ENCODE results near the gene WDR26.

Gene WDR26

GRCh38 chr1:224393294-224393693, 41.3 kb downstream of the WDR26 start:
- DNase-seq (ENCODE audit: low read depth in 2 of 2, low spot score in 1 of 2): no peak

- DNase-seq (ENCODE audit: low read depth in 2 of 2, low spot score in 1 of 2): no peak
Observed at GRCh38 chr1:224392411-224393249, 42.0 kb downstream of the WDR26 start.

- DNase-seq (ENCODE audit: low read depth in 2 of 2, low spot score in 1 of 2): no peak
Observed at GRCh38 chr1:224390517-224390916, 44.1 kb downstream of the WDR26 start.

GRCh38 chr1:224387943-224388342, 46.7 kb downstream of the WDR26 start:
- DNase-seq (ENCODE audit: low read depth in 2 of 2, low spot score in 1 of 2): no peak

- no peak for DNase-seq (ENCODE audit: low read depth in 2 of 2, low spot score in 1 of 2)
Observed at GRCh38 chr1:224387302-224387912, 47.2 kb downstream of the WDR26 start.

- no peak for DNase-seq (ENCODE audit: low read depth in 2 of 2, low spot score in 1 of 2)
Observed at GRCh38 chr1:224383218-224383617, 51.4 kb downstream of the WDR26 start.

- DNase-seq (ENCODE audit: low read depth in 2 of 2, low spot score in 1 of 2): no peak
Observed at GRCh38 chr1:224381880-224382548, 52.6 kb downstream of the WDR26 start.

GRCh38 chr1:224380003-224380402, 54.6 kb downstream of the WDR26 start:
- peak in 1 of 2 donors; percentile 28 for DNase-seq (ENCODE audit: low read depth in 2 of 2, low spot score in 1 of 2)

GRCh38 chr1:224378855-224379631, 55.6 kb downstream of the WDR26 start:
- no peak for DNase-seq (ENCODE audit: low read depth in 2 of 2, low spot score in 1 of 2)

- DNase-seq (ENCODE audit: low read depth in 2 of 2, low spot score in 1 of 2): no peak
Observed at GRCh38 chr1:224377676-224378006, 57.0 kb downstream of the WDR26 start.

- DNase-seq (ENCODE audit: low read depth in 2 of 2, low spot score in 1 of 2): no peak
Observed at GRCh38 chr1:224375059-224375458, 59.5 kb downstream of the WDR26 start.

GRCh38 chr1:224373008-224373590, 61.5 kb downstream of the WDR26 start:
- no peak for DNase-seq (ENCODE audit: low read depth in 2 of 2, low spot score in 1 of 2)

GRCh38 chr1:224368409-224368808, 66.2 kb downstream of the WDR26 start:
- DNase-seq (ENCODE audit: low read depth in 2 of 2, low spot score in 1 of 2): no peak

GRCh38 chr1:224359207-224359606, 75.4 kb downstream of the WDR26 start:
- DNase-seq (ENCODE audit: low read depth in 2 of 2, low spot score in 1 of 2): no peak

GRCh38 chr1:224358237-224358636, 76.4 kb downstream of the WDR26 start:
- no peak for DNase-seq (ENCODE audit: low read depth in 2 of 2, low spot score in 1 of 2)

- DNase-seq (ENCODE audit: low read depth in 2 of 2, low spot score in 1 of 2): no peak
Observed at GRCh38 chr1:224357626-224358124, 76.9 kb downstream of the WDR26 start.

- peak; percentile 60 to 78 for DNase-seq (ENCODE audit: low read depth in 2 of 2, low spot score in 1 of 2)
Observed at GRCh38 chr1:224356685-224357625, 77.6 kb downstream of the WDR26 start, which contains the start of gene CNIH4. Gene CNIH4, plus strand, starts transcription at chr1:224356879. Its CDS starts 46 bp downstream, at chr1:224356925.

GRCh38 chr1:224353975-224354925, 80.3 kb downstream of the WDR26 start:
- no peak for DNase-seq (ENCODE audit: low read depth in 2 of 2, low spot score in 1 of 2)

All from stimulated activated CD8-positive, alpha-beta memory T cell treated with anti-CD3 and anti-CD28 coated beads, Interleukin-4, amount 100 ng/mL, for 1 hour (primary cell).